HG02610 (cell line): Measurements from ENCODE around the gene SETBP1.

Source experiments
- ATAC-seq: cut with Tn5 transposase; IDR thresholded peaks from one replicate; pipeline ENCODE4 v1.9.1; 2021; ENCODE audit warnings: mild to moderate bottlenecking, moderate library complexity; ENCODE audit not compliant: unreplicated experiment

The SETBP1 gene

DNA sequence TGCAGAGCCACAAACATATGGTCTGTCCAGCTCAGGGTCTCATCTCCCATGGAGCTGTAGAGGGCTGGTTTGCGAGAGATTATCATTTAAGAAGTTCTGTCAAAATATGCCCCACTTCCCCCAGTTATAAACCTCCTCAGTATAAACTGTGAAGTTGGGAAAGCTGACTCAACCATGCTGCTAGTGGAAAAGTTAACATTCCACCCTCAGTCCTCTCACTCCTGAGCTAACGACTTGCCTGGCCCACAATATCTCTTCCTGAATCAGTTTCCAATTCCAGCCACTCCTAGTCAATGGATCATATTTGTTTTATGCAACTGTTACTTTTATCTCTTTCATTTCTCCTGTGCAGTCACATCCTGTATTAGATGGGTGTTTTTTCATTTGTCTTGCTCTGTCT is 326.2 kb downstream of the SETBP1 start:
- no peak for ATAC-seq

DNA sequence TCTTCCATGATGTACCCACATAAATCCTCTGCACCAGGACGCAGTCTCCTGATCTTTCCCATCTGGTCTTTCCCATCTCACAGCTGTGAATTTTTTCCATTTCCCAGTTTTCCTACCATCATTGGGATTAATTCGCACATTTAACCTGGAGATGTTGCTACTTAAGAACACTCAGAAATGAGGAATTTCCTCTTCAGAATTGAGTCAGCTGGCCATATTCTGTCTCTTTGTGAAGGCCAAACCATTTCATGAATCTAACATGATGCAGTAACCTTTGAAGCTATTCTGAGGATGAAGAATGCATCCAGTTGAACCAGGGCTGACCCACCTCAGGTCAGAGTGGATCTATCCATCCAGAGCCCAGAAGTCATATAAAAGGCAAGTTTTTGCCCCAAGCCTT is 326.8 kb downstream of the SETBP1 start:
- ATAC-seq, result no peak

- no peak for ATAC-seq
Measured at GRCh38 chr18:45008694-45009413, 328.2 kb downstream of the SETBP1 start.

DNA sequence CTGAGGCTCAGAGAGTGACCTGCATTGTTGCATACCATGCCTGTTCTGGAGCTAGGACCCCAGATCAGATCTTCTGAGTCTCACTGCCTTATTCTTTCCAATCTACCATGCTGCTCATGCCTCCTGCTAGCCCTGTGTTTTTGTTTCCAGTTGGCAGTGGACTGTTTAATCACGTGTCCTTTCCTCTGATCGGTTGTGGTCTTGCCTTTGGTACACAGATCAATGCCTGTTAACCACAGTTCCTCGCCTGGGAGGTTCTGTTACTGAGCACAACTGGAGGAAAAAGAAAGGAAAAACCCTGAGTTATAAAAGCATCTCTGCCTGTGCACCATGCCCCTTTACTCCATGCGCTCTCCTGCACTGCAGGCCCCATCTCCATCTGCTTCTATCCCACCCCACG is 329.1 kb downstream of the SETBP1 start:
- ATAC-seq, result peak; percentile 62

DNA sequence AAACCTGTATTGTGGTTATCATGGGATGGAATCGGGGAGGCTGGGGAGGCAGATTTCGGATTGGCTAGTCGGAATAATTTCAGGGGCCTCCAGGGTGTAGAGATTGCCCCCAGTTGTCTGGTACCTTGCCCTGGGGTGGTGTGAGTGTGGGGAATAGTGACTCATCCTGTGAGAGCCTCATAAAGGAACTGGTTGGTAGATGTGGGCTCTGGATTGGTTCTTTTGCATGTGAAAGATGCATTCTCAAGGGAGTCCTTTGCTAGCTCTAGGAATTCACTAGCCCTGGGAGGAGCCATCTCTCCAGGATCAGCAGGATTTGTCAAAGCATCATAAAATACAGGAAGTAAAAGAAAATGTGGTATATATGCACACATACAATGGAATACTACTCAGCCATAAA is 331.6 kb downstream of the SETBP1 start:
- ATAC-seq, result no peak

DNA sequence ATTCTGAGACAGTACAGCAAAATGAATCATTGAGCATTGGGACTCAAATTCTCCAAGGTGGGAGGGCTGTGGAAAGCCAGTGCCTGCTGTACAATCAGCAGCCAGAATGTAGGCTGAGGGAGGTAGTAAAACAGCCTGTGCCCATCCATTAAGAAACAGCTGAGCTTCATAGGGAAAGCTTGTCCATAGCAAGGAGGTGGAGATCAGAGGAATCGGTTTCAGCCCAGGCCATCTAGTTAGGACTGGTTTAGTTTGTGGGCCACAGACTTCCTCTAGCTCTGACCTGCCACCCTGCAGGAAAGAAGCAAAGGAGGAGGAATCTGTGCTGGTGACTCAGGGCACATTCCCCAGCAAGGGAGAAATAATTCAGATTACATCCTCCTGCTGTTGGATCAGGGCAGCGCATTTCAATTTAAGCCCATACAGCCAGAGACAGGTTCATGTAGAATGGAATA is 333.4 kb downstream of the SETBP1 start:
- no peak for ATAC-seq

DNA sequence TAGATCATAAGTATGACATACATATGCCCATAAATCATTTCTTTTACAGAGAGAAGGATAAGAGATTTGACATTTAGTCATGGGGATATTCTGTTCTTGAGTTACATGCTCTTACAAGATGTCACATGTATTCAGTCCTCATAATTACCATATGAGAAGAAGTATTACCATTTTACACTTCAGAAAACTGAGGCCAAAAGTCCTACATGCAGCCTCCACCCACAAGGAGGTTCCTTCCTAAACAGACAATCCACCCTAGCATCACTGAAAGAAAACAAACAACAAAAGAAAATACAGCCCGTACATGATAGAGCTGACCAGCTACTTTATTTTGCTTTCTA is 335.1 kb downstream of the SETBP1 start:
- ATAC-seq, result no peak

DNA sequence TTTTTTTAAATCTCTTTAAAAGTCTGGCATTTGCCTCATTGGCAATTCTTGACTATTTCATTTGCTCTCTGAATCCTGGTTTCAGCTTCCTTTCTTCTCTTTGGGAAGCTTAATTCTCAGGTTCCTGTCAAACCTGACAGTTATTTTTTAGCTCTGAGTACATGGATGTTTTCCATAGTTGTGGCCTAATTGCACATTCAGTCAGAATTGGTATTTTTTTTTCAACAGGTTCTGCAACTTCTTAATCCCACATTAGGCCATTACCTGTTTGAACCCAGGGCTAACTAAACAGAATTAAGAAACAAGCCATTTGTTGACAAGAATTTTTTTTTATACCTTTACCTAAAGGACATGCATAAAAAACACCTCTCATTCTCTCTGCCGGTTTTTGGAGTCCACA is 338.8 kb downstream of the SETBP1 start:
- no peak for ATAC-seq

GRCh38 chr18:45023519-45023918 is 342.8 kb downstream of the SETBP1 start:
- no peak for ATAC-seq

GRCh38 chr18:45024357-45025088 is 343.8 kb downstream of the SETBP1 start:
- no peak for ATAC-seq

GRCh38 chr18:45025089-45025450 is 344.4 kb downstream of the SETBP1 start:
- no peak for ATAC-seq

DNA sequence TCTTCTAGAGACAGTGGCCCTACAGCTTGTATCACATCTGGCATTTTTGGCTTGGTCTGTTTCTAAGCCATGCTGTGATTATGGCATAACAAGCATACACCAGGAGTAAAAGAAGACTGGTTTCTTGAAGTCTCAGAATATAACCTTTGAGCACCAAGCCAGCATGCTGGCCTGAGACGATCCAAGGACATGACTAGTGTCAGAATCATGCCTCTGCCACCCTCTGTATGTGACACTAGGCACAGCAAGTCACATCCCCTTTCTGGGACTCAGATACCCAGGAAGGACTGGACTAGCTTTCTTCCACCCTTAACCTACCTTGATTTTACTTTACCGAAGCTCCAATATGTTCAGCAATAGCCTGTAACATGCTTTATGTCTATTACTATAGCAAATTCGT is 345.5 kb downstream of the SETBP1 start:
- ATAC-seq, result no peak

DNA sequence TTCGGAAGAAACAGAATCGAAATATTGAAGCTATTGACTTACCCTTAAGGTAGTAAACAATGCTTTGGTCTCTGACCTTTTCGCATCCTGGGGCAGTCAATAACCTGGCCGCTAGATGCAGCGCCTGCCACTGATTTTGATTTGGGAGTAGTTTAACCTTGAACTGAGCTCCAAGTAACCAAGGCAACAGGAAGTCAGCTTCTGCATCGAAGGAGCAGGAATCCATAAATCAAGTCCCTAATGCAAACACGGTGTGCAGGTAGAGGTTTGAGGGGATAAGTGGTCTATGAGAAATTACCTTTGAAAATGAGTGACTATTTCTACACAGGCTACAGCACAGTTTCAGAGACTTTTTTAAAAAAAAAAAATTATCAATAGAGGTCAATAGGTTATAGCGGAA is 353.5 kb downstream of the SETBP1 start:
- no peak for ATAC-seq

- no peak for ATAC-seq
Measured at GRCh38 chr18:45037618-45038017, 356.9 kb downstream of the SETBP1 start.

- ATAC-seq, result no peak
Measured at GRCh38 chr18:45039376-45039775, 358.7 kb downstream of the SETBP1 start.

GRCh38 chr18:45040879-45041278 is 360.2 kb downstream of the SETBP1 start:
- no peak for ATAC-seq

DNA sequence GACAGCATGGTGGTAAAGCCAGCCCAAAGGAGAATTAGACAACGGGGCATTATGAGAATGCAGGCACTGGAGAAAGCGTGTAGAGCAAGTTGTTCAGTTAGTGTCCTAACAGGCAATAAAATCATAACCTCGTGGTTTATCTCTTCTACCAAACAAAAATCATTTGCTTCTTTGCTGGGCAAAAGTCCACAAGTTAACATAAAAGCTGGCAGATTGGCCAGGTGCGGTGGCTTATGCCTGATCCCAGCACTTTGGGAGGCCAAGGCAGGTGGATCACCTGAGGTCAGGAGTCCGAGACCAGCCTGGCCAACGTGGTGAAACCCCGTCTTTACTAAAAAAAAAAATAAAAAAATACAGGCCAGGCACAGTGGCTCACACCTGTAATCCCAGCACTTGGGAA is 364.1 kb downstream of the SETBP1 start:
- ATAC-seq, result no peak

DNA sequence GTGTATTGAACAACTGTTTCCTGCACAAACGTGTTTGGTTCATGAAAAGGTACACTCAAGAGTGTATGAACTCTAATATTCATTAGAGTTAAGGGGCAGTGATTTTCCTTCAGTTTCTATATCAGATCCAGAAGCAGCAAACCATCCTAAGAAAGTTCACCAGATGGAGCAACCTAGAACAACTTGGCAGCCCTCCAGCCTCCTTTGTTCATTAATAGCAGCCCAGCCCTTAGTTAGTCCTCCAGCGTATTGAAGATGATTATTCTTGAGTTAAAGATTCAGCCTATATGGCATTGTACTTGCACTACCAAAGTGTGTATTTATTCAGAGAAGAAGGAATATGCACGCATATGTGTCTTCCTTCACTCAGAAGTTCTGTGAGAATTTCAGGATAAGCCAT is 365.5 kb downstream of the SETBP1 start:
- ATAC-seq, result no peak

DNA sequence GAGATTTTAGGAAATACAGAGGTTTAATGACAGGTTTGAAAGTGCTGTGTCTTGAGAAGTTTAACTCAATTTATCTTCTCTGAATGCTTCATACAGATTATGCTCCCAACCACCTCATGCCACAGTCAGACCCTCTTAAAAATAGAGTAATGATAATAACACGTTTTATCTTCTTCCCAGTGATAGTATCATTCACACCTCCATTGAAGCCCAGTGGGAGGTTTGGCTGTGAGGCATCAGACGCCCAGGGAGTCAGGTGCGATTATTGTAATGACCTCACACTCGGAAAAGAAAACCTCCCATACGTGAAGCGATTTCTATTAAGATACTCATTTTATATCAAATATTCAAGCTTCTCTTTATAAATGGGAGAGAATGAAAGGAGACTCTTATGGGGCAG is 366.3 kb downstream of the SETBP1 start:
- ATAC-seq, result no peak

- no peak for ATAC-seq
Measured at GRCh38 chr18:45049578-45050319, 369.1 kb downstream of the SETBP1 start.

DNA sequence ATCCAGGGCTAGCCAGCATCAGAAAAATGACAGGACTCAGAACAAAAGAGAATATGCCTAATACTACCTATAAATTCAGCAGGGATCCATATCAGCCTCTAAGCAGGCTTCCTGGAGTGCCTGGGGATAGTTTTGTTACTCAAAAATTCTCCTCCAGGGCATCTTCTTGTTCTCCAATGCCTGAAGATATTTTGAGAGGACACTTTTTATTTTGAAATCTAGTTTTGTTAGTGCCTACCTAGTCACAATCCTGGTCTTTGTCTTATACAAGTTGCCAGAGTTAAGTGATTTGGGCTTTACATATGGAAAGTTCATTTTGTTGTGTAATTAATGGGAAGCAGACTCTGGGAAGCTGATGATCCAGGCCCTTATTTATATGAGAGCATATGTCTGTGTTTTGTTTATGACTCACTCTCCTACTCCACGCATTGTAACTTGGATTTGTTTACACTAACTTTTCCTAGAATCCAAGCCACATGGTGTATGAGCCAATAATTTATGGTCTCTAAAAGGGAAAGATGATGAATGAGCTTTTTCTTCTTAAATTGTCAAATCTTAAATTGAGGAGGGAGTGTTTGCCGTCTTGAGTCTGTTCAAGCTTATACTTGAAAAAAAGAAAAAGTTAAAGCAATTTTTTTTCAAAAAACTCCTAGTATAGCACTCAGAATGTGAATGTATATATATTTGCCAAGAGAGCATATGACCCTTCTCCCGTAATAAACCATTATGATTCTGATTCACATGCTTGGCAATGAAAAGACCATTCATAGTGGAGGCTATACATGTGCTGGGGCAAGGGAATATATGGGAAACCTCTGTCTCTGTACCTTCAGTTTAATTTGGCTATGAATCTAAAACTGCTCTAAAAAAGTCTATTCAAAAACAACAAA is 370.3 kb downstream of the SETBP1 start:
- no peak for ATAC-seq
